ENCODE measurements around the gene GRK1.

GRK1 gene

GRCh38 chr13:113729187-113730019 is 62.4 kb downstream of the GRK1 start:
- DNase-seq (ENCODE audit: low read depth), result no peak

DNA sequence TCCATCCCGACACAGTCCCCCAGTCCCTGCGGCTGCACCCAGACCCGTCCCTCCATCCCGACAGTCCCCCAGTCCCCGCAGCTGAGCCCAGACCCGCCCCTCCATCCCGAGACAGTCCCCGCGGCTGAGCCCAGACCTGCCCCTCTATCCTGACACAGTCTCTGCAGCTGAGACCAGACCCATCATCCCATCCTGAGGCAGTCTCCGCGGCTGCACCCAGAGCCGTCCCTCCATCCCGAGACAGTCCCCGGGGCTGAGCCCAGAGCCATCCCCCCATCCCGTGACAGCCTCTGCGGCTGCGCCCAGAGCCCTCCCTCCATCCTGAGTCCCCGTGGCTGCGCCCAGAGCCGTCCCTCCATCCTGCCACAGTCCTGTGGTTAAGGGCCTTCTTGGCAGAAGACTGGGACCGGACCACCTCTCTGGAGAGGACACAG is 63.3 kb downstream of the GRK1 start:
- DNase-seq (ENCODE audit: low read depth), result no peak

GRCh38 chr13:113730831-113731191 is 63.8 kb downstream of the GRK1 start:
- DNase-seq (ENCODE audit: low read depth), result no peak

GRCh38 chr13:113731192-113732175 is 64.5 kb downstream of the GRK1 start:
- DNase-seq (ENCODE audit: low read depth), result no peak

- DNase-seq (ENCODE audit: low read depth), result no peak
These were observed 65.3 kb downstream of the GRK1 start for GRCh38 chr13:113732176-113732960.

DNA sequence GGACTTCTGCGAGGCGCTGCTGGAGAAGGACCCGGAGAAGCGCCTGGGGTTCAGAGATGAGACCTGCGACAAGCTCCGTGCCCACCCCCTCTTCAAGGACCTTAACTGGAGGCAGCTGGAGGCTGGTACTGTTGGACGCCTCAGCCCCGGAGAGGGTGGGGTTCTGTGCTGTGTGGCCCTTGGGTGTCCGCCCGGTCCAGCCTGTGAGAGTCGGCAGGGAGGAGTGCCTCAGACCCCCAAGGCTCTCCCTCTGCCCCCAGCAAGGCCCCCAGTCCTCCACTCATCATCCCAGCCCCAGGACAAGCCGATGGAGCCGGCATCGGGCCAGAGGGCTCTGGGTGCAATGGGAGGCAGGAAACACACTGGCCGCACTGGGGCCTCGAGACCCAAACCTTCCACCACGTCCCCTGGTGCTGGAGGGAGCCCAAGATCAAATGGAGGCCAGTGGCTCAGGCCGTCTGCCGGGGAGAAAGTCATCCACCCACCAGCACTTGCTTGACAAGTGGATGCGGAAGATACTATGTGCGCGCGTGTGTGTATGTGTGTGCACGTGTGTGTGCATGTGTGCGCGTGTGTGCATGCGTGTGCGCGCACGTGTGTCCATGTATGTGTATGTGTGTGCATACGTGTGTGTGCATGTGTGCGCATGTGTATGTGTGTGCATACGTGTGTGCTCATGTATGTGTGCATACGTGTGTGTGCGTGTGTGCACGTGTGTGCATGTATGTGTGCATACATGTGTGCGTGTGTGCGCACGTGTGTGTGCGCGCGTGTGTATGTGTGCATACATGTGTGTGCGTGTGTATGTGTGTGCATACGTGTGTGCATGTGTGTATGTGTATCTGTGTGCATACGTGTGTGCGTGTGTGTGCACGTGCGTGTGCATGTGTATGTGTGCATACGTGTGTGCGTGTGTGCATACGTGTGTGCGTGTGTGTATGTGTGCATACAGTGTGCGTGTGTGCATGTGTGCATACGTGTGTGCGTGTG is 66.2 kb downstream of the GRK1 start:
- no peak for DNase-seq (ENCODE audit: low read depth)

DNA sequence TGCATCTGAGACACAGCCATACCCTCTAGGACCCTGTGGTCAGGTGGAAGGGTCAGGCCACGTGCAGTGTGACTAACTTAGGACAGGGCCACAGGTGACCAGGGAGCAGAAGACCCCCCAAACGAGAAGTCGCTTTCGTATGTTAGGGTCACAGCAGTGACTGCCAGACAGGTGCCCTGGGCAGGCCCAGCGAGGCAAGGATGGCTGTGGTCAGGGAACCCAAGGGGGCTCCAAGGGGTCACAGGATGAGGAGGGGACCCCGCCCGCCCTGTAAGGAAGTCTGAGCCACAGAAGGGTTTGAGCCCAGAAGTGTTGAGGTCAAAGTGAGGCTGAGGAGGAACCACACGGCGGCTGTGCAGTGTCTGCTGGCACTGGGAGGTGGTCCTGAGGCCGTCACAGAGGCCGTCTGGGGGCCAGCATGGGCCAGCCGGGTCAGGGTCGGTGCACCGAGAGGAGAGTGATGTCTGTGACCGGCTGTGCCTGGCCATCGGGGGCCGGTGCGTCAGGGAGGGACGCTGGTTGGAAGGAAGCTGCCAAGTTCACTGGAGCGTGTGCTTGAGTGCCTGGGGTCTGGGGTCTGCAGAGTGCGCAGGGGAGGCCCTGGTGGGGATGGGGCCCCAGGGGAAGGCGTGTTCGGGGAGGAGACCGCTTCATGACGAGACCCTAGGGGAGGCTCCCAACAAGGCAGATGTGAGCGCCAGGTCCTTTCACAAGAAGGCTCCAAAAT is 67.2 kb downstream of the GRK1 start:
- DNase-seq (ENCODE audit: low read depth), result no peak

DNA sequence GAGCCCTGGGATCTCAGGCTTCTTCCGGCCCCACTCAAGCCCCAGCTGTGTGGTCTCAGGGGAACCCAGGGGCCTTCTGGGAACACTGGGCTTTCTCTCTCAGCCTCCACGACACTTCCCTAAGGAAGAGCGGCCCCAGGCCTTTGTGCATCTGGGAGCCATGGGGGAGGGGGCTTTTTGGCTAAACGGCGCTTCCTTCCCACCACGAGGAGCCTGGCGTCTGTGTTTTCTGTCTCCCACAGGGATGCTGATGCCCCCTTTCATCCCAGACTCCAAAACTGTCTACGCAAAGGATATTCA is 67.8 kb downstream of the GRK1 start:
- no peak for DNase-seq (ENCODE audit: low read depth)

DNA sequence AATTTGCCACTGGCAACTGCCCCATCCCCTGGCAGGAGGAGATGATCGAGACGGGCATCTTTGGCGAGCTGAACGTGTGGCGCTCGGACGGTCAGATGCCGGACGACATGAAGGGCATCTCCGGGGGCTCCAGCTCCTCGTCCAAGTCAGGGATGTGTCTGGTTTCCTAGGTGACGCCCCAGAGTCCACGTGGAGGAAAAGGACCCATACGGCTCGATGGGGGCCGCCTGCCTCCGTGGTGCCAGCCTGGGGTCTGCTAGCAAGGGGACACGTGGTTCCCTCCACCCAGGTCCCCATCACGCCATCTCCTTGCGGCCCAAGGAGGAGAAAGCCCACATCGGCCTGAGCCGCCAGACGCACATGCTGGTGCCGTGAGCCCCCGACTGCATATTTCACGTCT is 68.2 kb downstream of the GRK1 start:
- DNase-seq (ENCODE audit: low read depth), result no peak

- no peak for DNase-seq (ENCODE audit: low read depth)
These were observed 68.7 kb downstream of the GRK1 start for GRCh38 chr13:113735750-113736149.

DNA sequence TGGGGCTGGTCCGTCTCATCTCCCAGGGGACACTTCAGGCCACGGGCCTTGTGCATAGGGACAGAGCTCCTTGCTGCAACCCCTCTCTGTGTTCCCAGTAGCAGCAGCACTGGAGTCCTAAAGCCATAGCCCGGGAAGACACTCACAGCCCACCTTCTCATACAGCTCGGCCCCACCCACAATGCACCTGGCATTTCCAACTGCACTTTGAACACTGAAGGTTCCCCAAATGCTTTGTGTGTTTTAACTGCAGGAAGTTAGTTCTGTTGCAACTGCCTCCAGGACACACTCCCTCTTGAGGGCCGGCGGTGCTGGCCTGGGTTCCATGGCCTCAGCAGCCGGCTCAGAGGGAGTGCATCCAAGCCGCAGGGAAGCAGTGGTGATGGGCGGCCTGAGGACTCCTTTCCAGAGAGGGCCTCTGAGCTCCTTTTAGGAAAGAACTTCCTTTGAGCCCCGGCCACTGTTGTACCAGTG is 69.3 kb downstream of the GRK1 start:
- no peak for DNase-seq (ENCODE audit: low read depth)

- DNase-seq (ENCODE audit: low read depth), result no peak
These were observed 70.8 kb downstream of the GRK1 start for GRCh38 chr13:113737803-113738202.

- no peak for DNase-seq (ENCODE audit: low read depth)
These were observed 72.7 kb downstream of the GRK1 start for GRCh38 chr13:113739527-113740285.

DNA sequence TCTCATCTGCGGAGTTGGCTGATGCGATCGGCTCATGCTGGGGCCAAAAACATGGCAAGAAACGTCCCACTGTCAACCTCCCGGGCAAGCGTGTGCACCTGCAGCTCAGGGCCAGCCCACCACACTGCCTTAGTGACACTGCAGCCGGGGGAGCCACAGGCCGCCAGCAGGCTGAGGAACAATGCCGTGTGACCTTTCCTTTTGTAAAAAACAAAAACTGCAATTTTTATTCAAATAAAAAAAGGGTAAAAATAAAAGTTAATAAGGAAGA is 73.2 kb downstream of the GRK1 start:
- no peak for DNase-seq (ENCODE audit: low read depth)

DNA sequence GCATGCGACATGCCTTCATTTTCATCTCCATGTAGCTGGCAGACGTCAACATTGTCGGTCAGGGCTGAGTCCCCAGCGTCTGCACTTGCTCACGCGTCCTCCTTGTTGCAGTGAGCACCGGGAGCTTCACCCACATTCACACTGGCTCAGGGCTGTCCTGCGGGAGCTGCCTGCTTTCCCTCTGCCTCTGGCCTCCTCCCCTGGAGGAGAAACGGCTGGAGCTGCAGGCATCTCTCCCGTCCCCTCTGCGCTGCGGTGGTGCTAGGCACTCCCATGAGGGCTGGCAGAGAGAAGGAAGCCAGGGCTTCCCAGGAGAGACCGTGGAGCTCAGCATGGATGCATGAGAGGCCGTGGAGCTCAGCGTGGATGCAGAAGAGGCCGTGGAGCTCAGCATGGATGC is 73.6 kb downstream of the GRK1 start:
- no peak for DNase-seq (ENCODE audit: low read depth)

DNA sequence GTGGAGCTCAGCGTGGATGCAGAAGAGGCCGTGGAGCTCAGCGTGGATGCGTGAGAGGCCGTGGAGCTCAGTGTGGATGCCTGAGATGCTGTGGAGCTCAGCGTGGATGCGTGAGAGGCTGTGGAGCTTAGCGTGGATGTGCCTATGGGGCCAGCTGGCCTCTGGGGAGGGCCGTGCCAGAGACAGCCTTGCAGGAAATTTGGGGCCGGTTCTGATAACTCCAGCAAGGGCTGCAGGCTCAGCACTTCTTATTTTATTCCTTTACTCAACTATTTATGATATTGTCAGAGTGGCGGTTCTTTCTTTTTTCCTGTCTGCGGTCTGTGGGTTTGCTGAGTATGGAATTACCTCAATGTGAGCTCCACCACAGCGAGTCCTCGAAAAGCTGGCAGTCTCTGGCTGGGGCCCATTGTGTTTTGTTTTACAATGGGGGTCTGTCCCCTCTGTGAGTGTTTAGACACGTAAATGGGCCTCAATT is 74.2 kb downstream of the GRK1 start:
- no peak for DNase-seq (ENCODE audit: low read depth)

DNA sequence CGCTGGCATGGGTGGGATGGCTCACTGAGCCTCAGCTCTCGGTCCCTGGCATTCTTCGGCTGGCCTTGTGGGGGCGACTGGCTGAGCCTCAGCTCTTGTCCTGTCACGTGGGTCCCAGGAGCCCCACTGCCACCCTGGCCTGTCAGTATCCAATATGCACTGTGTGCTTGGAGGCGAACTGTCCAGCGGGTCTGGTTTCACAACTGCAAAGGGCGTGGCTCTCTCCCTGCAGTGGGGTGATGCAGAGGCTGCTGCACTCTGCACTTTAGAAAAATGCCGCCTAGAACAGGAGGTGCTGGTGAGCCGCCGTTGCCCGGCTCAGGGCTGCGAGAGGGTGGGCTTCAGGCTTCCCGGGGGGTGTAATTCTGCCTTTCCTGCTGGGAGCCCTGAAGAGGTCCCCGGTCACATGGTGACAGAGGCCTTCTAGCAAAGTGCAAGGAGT is 75.0 kb downstream of the GRK1 start:
- peak; percentile 61 for DNase-seq (ENCODE audit: low read depth)

DNA sequence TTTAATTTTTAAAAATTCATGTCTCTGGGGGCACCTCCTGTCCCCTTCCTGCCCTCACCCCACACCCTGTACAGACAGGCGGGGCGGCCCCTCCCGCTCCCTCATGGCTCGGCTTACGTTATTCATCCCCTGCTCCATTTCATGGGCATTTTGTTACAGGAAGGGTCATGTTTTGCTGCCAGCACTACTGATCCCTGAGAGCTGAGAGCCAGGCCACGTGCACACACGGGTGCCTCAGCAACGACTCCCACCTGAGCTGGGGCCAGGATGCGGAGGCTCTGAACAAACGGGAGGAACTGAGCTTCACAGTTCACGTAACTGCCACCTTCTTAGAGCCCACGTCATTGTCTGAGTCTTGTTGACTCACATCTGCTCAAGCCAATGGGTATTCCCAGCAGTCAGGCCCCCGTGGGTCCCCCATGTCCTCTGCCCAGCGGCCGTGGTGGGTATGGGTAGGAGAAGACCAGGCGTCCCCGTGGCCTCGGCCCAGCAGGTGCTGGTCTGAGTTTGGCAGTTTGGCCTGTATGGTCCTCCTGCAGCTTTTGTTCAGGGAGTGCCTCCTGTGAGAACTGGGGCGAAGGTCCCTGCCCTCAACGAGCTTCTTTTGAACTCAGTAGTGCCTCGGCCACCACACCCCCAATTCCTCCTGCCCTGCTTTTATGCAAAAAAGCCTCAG is 75.6 kb downstream of the GRK1 start:
- DNase-seq (ENCODE audit: low read depth), result no peak
